Astrocyte (in vitro differentiated cells and primary cell): ENCODE data around the gene RBM38. TPM values are rescaled to one million over a fixed set of nuclear protein-coding genes. Genes with fewer than 3 reads are reported as not detected.
A peak's percentile ranks its signal among the peaks of the same experiment; 100 is the strongest.

Source experiments
- DNase-seq: peaks from one replicate; pipeline ENCODE4 v3.0.0-alpha.2; 2010; ENCODE audit warnings: low read depth
- FAIRE-seq: peaks from 2 replicates; lab custom pipeline; 2011; peaks lifted over from hg19 to GRCh38; lab: Jason Lieb, UNC
- H2AFZ ChIP-seq: 2 replicates; pipeline ENCODE4 v1.6.0; 2012; ENCODE audit warnings: low read depth, low read length, inconsistent platforms
- H3K27ac ChIP-seq: 2 replicates; pipeline ENCODE4 v1.5.1; 2011; ENCODE audit warnings: low read depth, low read length, inconsistent platforms
- H3K27me3 ChIP-seq: 2 replicates; pipeline ENCODE4 v1.6.0; 2011; ENCODE audit warnings: low read length, inconsistent platforms; ENCODE audit not compliant: insufficient read depth
- H3K36me3 ChIP-seq: 2 replicates; pipeline ENCODE4 v1.5.1; 2011; ENCODE audit warnings: low read length, inconsistent platforms; ENCODE audit not compliant: insufficient read depth
- H3K4me1 ChIP-seq: 2 replicates; pipeline ENCODE4 v1.5.1; 2011; ENCODE audit warnings: low read length, inconsistent platforms; ENCODE audit not compliant: insufficient read depth
- H3K4me2 ChIP-seq: 2 replicates; pipeline ENCODE4 v1.6.0; 2012; ENCODE audit warnings: low read length, inconsistent platforms
- H3K4me3 ChIP-seq: 2 replicates; pipeline ENCODE4 v1.5.1; 2011; ENCODE audit warnings: low read depth, mild to moderate bottlenecking, low read length, inconsistent platforms; ENCODE audit not compliant: insufficient read depth
- H3K79me2 ChIP-seq: 2 replicates; pipeline ENCODE4 v1.6.0; 2012; ENCODE audit warnings: mild to moderate bottlenecking, low read length, inconsistent platforms; ENCODE audit not compliant: insufficient read depth
- H3K9ac ChIP-seq: 2 replicates; pipeline ENCODE4 v1.6.0; 2012; ENCODE audit warnings: mild to moderate bottlenecking, low read length, inconsistent platforms
- H3K9me3 ChIP-seq: 2 replicates; pipeline ENCODE4 v1.5.1; 2012; ENCODE audit warnings: low read depth, mild to moderate bottlenecking, low read length, inconsistent platforms; ENCODE audit not compliant: insufficient read depth
- H4K20me1 ChIP-seq: 2 replicates; pipeline ENCODE4 v1.6.0; 2012; ENCODE audit warnings: low read length, inconsistent platforms; ENCODE audit not compliant: insufficient read depth
- H3K27ac Mint-ChIP-seq: one replicate; pipeline ENCODE4 v1.8.0; 2021; ENCODE audit warnings: mild to moderate bottlenecking, mixed read lengths; ENCODE audit not compliant: unreplicated experiment
- H3K27me3 Mint-ChIP-seq: one replicate; pipeline ENCODE4 v1.8.0; 2021; ENCODE audit warnings: low read depth, mixed read lengths; ENCODE audit not compliant: unreplicated experiment
- H3K36me3 Mint-ChIP-seq: one replicate; pipeline ENCODE4 v1.8.0; 2021; ENCODE audit warnings: low read depth, mixed read lengths; ENCODE audit not compliant: unreplicated experiment
- H3K4me1 Mint-ChIP-seq: one replicate; pipeline ENCODE4 v1.8.0; 2021; ENCODE audit warnings: low read depth, mixed read lengths; ENCODE audit not compliant: unreplicated experiment
- H3K4me3 Mint-ChIP-seq: one replicate; pipeline ENCODE4 v1.8.0; 2021; ENCODE audit warnings: mild to moderate bottlenecking, moderate library complexity, mixed read lengths; ENCODE audit not compliant: unreplicated experiment
- H3K9me3 Mint-ChIP-seq: one replicate; pipeline ENCODE4 v1.8.0; 2021; ENCODE audit warnings: mild to moderate bottlenecking, mixed read lengths; ENCODE audit not compliant: unreplicated experiment
- CTCF ChIP-seq: IDR thresholded peaks from 2 replicates; pipeline ENCODE4 v1.5.1; 2011; ENCODE audit warnings: low read depth, mild to moderate bottlenecking, inconsistent platforms, low read length, moderate library complexity; ENCODE audit not compliant: insufficient read depth
- EZH2 ChIP-seq: IDR thresholded peaks from 2 replicates; pipeline ENCODE4 v1.6.1; 2012; ENCODE audit warnings: mild to moderate bottlenecking, low read length, inconsistent platforms; ENCODE audit not compliant: insufficient read depth
- total RNA-seq: library from RNA; stranded (reverse); gene quantifications from 2 replicates; pipeline ENCODE4 v1.2.1, GENCODE V29; 2021

RBM38 gene
- total RNA-seq, 1 donor from 2014 or later = 43.5 TPM

- no peak overlapping the region for H3K27ac Mint-ChIP-seq
- peaks cover 46% of the 10 kb centered on the region for H3K36me3 Mint-ChIP-seq
These were observed 16.1 kb upstream of the RBM38 start for GRCh38 chr20:57374931-57375651.

GRCh38 chr20:57375652-57376230, 15.5 kb upstream of the RBM38 start:
- H3K27ac Mint-ChIP-seq = no peak overlapping the region
- H4K20me1 ChIP-seq = peaks cover 37% of the 10 kb centered on the region

More at GRCh38 chr20:57374931-57375651, 16.1 kb upstream of the RBM38 start:
- TF ChIP-seq CTCF = no peak
- no peak for TF ChIP-seq EZH2
- Histone ChIP-seq H3K4me2 (no peak overlapping the region), H3K79me2 (no peaks in the 10 kb centered on the region), H3K27ac (no peak overlapping the region), H3K4me3 (no peak overlapping the region), H3K9ac (no peak overlapping the region), H3K4me1 (no peaks in the 10 kb centered on the region), H2AFZ (no peak overlapping the region), H3K9me3 (no peaks in the 10 kb centered on the region), H3K27me3 (no peaks in the 10 kb centered on the region), H4K20me1 (peaks cover 35% of the 10 kb centered on the region), H3K36me3 (peaks cover 42% of the 10 kb centered on the region)
- no peaks in the 10 kb centered on the region for H3K9me3 Mint-ChIP-seq
- H3K4me3 Mint-ChIP-seq = peak overlapping the region; percentile 41
- H3K4me1 Mint-ChIP-seq = no peaks in the 10 kb centered on the region
- H3K27me3 Mint-ChIP-seq = no peaks in the 10 kb centered on the region
- DNase-seq (no peak), FAIRE-seq (no peak)

More at GRCh38 chr20:57375652-57376230, 15.5 kb upstream of the RBM38 start:
- no peak overlapping the region for H3K27ac ChIP-seq
- no peaks in the 10 kb centered on the region for H3K9me3 ChIP-seq
- H3K9ac ChIP-seq = no peak overlapping the region
- H3K79me2 ChIP-seq = no peaks in the 10 kb centered on the region
- TF ChIP-seq EZH2 (no peak), CTCF (no peak)
- Mint-ChIP-seq H3K27me3 (no peaks in the 10 kb centered on the region), H3K9me3 (no peaks in the 10 kb centered on the region), H3K36me3 (peaks cover 43% of the 10 kb centered on the region), H3K4me1 (no peaks in the 10 kb centered on the region), H3K4me3 (peak overlapping the region; percentile 41)
- no peak overlapping the region for H3K4me2 ChIP-seq
- no peak overlapping the region for H2AFZ ChIP-seq
- H3K27me3 ChIP-seq = no peaks in the 10 kb centered on the region
- peaks cover 39% of the 10 kb centered on the region for H3K36me3 ChIP-seq
- H3K4me3 ChIP-seq = no peak overlapping the region
- DNase-seq = no peak
- FAIRE-seq = no peak
- H3K4me1 ChIP-seq = no peaks in the 10 kb centered on the region
